HCT116 (cell line): ENCODE measurements around the gene CD22. TPM values are rescaled to one million over a fixed set of nuclear protein-coding genes. Genes with fewer than 3 reads are reported as not detected.

Source experiments
- ATAC-seq: fragments of 200-7000 bp; cut with Tn5 transposase; 2 replicates; pipeline ENCODE4 v1.9.1; 2020; ENCODE audit warnings: mild to moderate bottlenecking, moderate library complexity
- BruUV-seq: library from RNA; stranded (reverse); fragments of 400-500 nt; replicated peaks from 2 replicates; lab custom pipeline; 2021; lab: Mats Ljungman, UMichigan
- CTCF ChIA-PET: fragments of 300-600 bp; sonication (Branson Sonifier 250); formaldehyde crosslinking; loops from one replicate; lab custom pipeline; 2021; ENCODE audit warnings: antibody characterized with exemption; lab: Charles Lee
- POLR2A ChIA-PET: fragments of 300-600, 350-600 bp; sonication (Branson Sonifier 250); formaldehyde crosslinking; loops from one replicate; lab custom pipeline; 2021; ENCODE audit warnings: antibody characterized with exemption; lab: Charles Lee
- RAD21 ChIA-PET, 2 experiments: fragments of 300-600 bp; sonication (Branson Sonifier 250); formaldehyde crosslinking; loops; one replicate each; lab custom pipeline; 2023; ENCODE audit warnings: low total read pairs in 2 of 2; ENCODE audit not compliant: uncharacterized antibody in 2 of 2, unreplicated experiment in 2 of 2, low non-redundant PET in 1 of 2; lab: Charles Lee
- DNase-seq: peaks from one replicate; pipeline ENCODE4 v3.0.0-alpha.2; 2010; ENCODE audit warnings: low read depth, low spot score
- H2AFZ ChIP-seq: fragments of 200-600 bp; shearing (Covaris generic), sonication (generic); 2 replicates; pipeline ENCODE4 v1.6.1; 2017; ENCODE audit warnings: low read depth, mixed run types, mixed read lengths, antibody characterized with exemption, low read length; ENCODE audit not compliant: poor library complexity, severe bottlenecking
- H3K27ac ChIP-seq: 2 replicates; pipeline ENCODE4 v1.5.1; 2012; ENCODE audit warnings: low read depth, low read length
- H3K27me3 ChIP-seq: fragments of 200-600 bp; sonication (generic); 2 replicates; pipeline ENCODE4 v1.6.1; 2016; ENCODE audit warnings: mixed run types, low read length, mixed read lengths; ENCODE audit not compliant: insufficient read depth
- H3K36me3 ChIP-seq, 2 experiments: fragments of 200-500 bp in 1 of 2; fragments of 200-600 bp in 1 of 2; sonication (Bioruptor generic) in 1 of 2; sonication (generic) in 1 of 2; 2 replicates each; pipeline versions ENCODE4 v1.5.1 to v1.6.1; 2014 to 2016; ENCODE audit warnings: low read length in 2 of 2, inconsistent platforms in 1 of 2, mixed read lengths in 1 of 2, mixed run types in 1 of 2; ENCODE audit not compliant: insufficient read depth in 2 of 2, control insufficient read depth in 1 of 2
- H3K4me1 ChIP-seq, 2 experiments: fragments of 200-600 bp in 1 of 2; sonication (generic) in 1 of 2; 2 replicates each; pipeline versions ENCODE4 v1.5.1 to v1.6.1; 2012 to 2017; ENCODE audit warnings: low read length in 2 of 2, inconsistent platforms in 1 of 2, mild to moderate bottlenecking in 1 of 2, mixed read lengths in 1 of 2, mixed run types in 1 of 2, moderate library complexity in 1 of 2; ENCODE audit not compliant: insufficient read depth in 2 of 2, control insufficient read depth in 1 of 2
- H3K4me2 ChIP-seq: fragments of 200-600 bp; sonication (generic); 2 replicates; pipeline ENCODE4 v1.6.1; 2017; ENCODE audit warnings: mixed run types, low read length, mixed read lengths
- H3K4me3 ChIP-seq, 2 experiments: fragments of 200-600 bp in 1 of 2; sonication (generic) in 1 of 2; replicated peaks in 1 of 2; 2 replicates each; pipeline ENCODE4 v1.5.1; 2011 to 2016; ENCODE audit warnings: low read length in 2 of 2, control low read depth in 1 of 2, low read depth in 1 of 2, mild to moderate bottlenecking in 1 of 2, mixed read lengths in 1 of 2, mixed run types in 1 of 2
- H3K79me2 ChIP-seq: fragments of 200-600 bp; sonication (generic); 2 replicates; pipeline ENCODE4 v1.6.1; 2017; ENCODE audit warnings: mild to moderate bottlenecking, mixed run types, low read length, moderate library complexity, mixed read lengths; ENCODE audit not compliant: insufficient read depth
- H3K9ac ChIP-seq: fragments of 200-600 bp; sonication (generic); 2 replicates; pipeline ENCODE4 v1.6.1; 2016; ENCODE audit warnings: low read length, mixed read lengths
- H3K9me2 ChIP-seq: fragments of 200-600 bp; sonication (generic), shearing (Covaris generic); 2 replicates; pipeline ENCODE4 v1.6.1; 2017; ENCODE audit warnings: mixed run types, mild to moderate bottlenecking, moderate library complexity; ENCODE audit not compliant: insufficient read depth
- H3K9me3 ChIP-seq, 2 experiments: fragments of 200-500 bp in 1 of 2; fragments of 200-600 bp in 1 of 2; sonication (Bioruptor generic) in 1 of 2; sonication (generic) in 1 of 2; 2 replicates each; pipeline ENCODE4 v1.6.1; 2014 to 2017; ENCODE audit warnings: low read length in 2 of 2, mixed read lengths in 2 of 2, inconsistent platforms in 1 of 2, low read depth in 1 of 2, mild to moderate bottlenecking in 1 of 2, mixed run types in 1 of 2, moderate library complexity in 1 of 2; ENCODE audit not compliant: control insufficient read depth in 1 of 2, insufficient read depth in 1 of 2
- H4K20me1 ChIP-seq: fragments of 200-600 bp; sonication (generic), shearing (Covaris generic); 2 replicates; pipeline ENCODE4 v1.6.1; 2017; ENCODE audit warnings: mixed run types, mild to moderate bottlenecking, moderate library complexity; ENCODE audit not compliant: insufficient read depth
- CBX3 ChIP-seq: IDR thresholded peaks from 2 replicates; pipeline ENCODE4 v1.6.1; 2012; ENCODE audit warnings: low read depth
- EZH2 ChIP-seq: fragments of 200-600 bp; sonication (generic); IDR thresholded peaks from 2 replicates; pipeline ENCODE4 v1.6.1; 2017; ENCODE audit warnings: antibody characterized with exemption, mixed run types
- JUND ChIP-seq: IDR thresholded peaks from 2 replicates; pipeline ENCODE4 v1.6.1; 2012
- POLR2A ChIP-seq: IDR thresholded peaks from 2 replicates; pipeline ENCODE4 v1.7.0; 2011; ENCODE audit warnings: borderline replicate concordance; ENCODE audit not compliant: insufficient read depth, insufficient read length; ENCODE audit errors: extremely low read depth
- RAD21 ChIP-seq: IDR thresholded peaks from 2 replicates; pipeline ENCODE4 v1.6.1; 2012; ENCODE audit warnings: low read depth, mild to moderate bottlenecking
- SIN3A ChIP-seq: IDR thresholded peaks from 2 replicates; pipeline ENCODE4 v1.6.1; 2012; ENCODE audit warnings: low read depth
- TCF7L2 ChIP-seq: IDR thresholded peaks from 2 replicates; pipeline ENCODE4 v1.7.0; 2011; ENCODE audit warnings: borderline replicate concordance, inconsistent platforms; ENCODE audit not compliant: insufficient read depth, insufficient read length; ENCODE audit errors: extremely low read depth
- ZFX ChIP-seq: fragments of 450-650 bp; IDR thresholded peaks from 2 replicates; pipeline ENCODE4 v1.6.1; 2017
- intact Hi-C: fragments of 100-400 bp; cut with micrococcal nuclease; formaldehyde crosslinking; loops from 2 replicates; pipeline ENCODE4 v1.10.0; 2022
- total RNA-seq: library from RNA; stranded (reverse); gene quantifications from one replicate; pipeline ENCODE4 v1.2.1, GENCODE V29; 2021; ENCODE audit not compliant: unreplicated experiment
- TF ChIP-seq, protein P1 (sequence below), 3 experiments: fragments of 200-600 bp in 1 of 3; sonication (generic) in 1 of 3; IDR thresholded peaks in 2 of 3; conservative IDR thresholded peaks in 1 of 3; 2 replicates each; pipeline ENCODE4 v1.5.1; 2012 to 2017; ENCODE audit warnings: low read depth in 2 of 3, low read length in 2 of 3, antibody characterized with exemption in 1 of 3, borderline replicate concordance in 1 of 3, control low read depth in 1 of 3, mild to moderate bottlenecking in 1 of 3, mixed read lengths in 1 of 3, mixed run types in 1 of 3, moderate library complexity in 1 of 3; ENCODE audit not compliant: insufficient read depth in 1 of 3
- TF ChIP-seq, protein P2 (sequence below): IDR thresholded peaks from 2 replicates; pipeline ENCODE4 v1.6.1; 2012
- TF ChIP-seq, protein P3 (sequence below): IDR thresholded peaks from 2 replicates; pipeline ENCODE4 v1.6.1; 2012

The CD22 gene
- total RNA-seq, 1 experiment from 2014 or later, result 7.0 TPM

DNA sequence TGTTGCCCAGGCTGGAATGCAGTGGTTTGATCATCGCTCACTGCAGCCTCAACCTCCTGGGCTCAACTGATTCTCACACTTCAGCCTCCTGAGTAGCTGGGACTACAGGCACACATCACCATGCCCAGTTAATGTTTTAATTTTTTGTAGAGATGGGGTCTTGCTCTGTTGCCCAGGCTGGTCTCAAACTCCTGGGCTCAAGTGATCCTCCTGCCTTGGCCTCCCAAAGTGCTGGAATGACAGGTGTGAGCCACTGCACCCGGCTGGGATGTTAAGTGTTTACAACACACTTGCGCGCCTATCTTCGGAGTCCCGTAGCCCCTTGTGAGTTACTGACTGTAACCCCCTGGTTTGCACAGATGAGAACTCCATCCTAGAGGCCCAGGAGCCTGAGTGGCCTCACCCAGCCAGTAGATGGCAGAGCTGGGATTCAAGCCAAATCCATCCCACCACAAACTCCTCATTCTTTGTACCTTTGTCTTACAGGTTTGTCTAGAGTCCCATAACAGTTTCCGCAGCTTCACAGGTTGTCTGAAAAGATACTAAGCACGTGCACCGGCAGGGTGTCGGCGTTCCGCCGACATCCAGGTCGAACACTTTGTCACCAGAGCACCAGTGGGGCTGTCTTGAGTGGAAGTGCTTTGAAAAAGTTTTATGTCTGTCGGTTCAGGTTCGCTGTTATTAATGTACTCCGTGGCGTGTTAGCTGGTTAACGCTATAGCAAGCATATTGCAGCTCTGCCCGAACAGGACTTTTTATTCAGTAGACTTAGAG, 22.3 kb upstream of the CD22 start:
- Histone ChIP-seq H2AFZ (no peak overlapping the region), H4K20me1 (no peaks in the 10 kb centered on the region), H3K36me3 (no peaks in the 10 kb centered on the region), H3K9me3 (no peaks in the 10 kb centered on the region), H3K4me3 (no peak overlapping the region), H3K27ac (no peak overlapping the region), H3K9me2 (no peaks in the 10 kb centered on the region), H3K79me2 (no peaks in the 10 kb centered on the region), H3K9ac (no peak overlapping the region), H3K4me1 (peaks cover 0 to 20% of the 10 kb centered on the region in 2 experiments; a peak in 1 of 4 replicates), H3K4me2 (no peak overlapping the region), H3K27me3 (no peaks in the 10 kb centered on the region)
- intact Hi-C loops, result no loop called here
- ChIA-PET CTCF (interaction anchor here (1.6 kb wide), 1 partner anchor 9 kb away, joined by 4 read pairs; no protein-coding TSS in a partner anchor), RAD21 (no interaction called here), POLR2A (interaction anchor here (0.8 kb wide), 1 partner anchor 12 kb away, joined by 3 read pairs; no protein-coding TSS in a partner anchor)
- TF ChIP-seq, protein P1, sequence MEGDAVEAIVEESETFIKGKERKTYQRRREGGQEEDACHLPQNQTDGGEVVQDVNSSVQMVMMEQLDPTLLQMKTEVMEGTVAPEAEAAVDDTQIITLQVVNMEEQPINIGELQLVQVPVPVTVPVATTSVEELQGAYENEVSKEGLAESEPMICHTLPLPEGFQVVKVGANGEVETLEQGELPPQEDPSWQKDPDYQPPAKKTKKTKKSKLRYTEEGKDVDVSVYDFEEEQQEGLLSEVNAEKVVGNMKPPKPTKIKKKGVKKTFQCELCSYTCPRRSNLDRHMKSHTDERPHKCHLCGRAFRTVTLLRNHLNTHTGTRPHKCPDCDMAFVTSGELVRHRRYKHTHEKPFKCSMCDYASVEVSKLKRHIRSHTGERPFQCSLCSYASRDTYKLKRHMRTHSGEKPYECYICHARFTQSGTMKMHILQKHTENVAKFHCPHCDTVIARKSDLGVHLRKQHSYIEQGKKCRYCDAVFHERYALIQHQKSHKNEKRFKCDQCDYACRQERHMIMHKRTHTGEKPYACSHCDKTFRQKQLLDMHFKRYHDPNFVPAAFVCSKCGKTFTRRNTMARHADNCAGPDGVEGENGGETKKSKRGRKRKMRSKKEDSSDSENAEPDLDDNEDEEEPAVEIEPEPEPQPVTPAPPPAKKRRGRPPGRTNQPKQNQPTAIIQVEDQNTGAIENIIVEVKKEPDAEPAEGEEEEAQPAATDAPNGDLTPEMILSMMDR (IDR thresholded peaks at IDR 0.05 in 2 of 3, conservative IDR thresholded peaks at IDR 0.05 in 1 of 3; ENCODE audit: borderline replicate concordance in 1 of 3, insufficient read depth in 1 of 3, low read depth in 2 of 3, low read length in 2 of 3), result peak; percentile 21 to 71 (median 49); a peak in 4 of 6 replicates
- TF ChIP-seq POLR2A, result no peak
- BruUV-seq, result no TSS peak
- DNase-seq (no peak), ATAC-seq (peak; percentile 80)

DNA sequence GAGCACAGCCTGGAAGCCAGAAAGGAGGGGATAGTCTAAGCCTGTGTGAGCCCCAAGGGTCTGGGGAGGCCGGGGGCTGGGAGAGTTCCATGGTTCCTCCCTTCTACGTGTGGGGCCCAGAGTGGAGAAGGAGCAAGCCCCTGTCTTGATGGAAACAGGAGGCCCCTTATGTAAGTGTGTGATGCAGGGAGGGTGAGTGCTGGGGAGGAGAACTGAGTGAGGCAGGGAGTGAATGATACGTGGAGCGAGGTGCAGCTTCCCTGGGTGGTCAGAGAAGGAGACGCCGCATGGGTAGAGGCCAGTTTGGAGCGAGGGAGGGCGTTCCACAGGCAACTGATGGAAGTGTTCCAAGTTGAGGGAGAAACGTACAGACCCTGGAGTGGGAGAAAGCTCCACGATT, 21.1 kb upstream of the CD22 start:
- no peak for DNase-seq
- Histone ChIP-seq H3K4me2 (no peak overlapping the region), H3K27ac (no peak overlapping the region), H3K27me3 (no peaks in the 10 kb centered on the region), H3K79me2 (no peaks in the 10 kb centered on the region), H2AFZ (no peak overlapping the region), H3K9me3 (no peaks in the 10 kb centered on the region), H3K9ac (no peak overlapping the region), H3K36me3 (no peaks in the 10 kb centered on the region), H4K20me1 (no peaks in the 10 kb centered on the region), H3K9me2 (no peaks in the 10 kb centered on the region), H3K4me3 (no peak overlapping the region), H3K4me1 (peaks cover 0 to 20% of the 10 kb centered on the region in 2 experiments; a peak in 1 of 4 replicates)
- no peak for ATAC-seq
- BruUV-seq, result no TSS peak
- ChIA-PET CTCF (no interaction called here), RAD21 (no interaction called here), POLR2A (no interaction called here)
- intact Hi-C loops, result no loop called here
- TF ChIP-seq, protein P2, sequence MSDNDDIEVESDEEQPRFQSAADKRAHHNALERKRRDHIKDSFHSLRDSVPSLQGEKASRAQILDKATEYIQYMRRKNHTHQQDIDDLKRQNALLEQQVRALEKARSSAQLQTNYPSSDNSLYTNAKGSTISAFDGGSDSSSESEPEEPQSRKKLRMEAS, result no peak
- no peak for TF ChIP-seq CBX3
- TF ChIP-seq SIN3A, result no peak
- TF ChIP-seq, protein P3, sequence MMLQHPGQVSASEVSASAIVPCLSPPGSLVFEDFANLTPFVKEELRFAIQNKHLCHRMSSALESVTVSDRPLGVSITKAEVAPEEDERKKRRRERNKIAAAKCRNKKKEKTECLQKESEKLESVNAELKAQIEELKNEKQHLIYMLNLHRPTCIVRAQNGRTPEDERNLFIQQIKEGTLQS, result no peak
- no peak for TF ChIP-seq EZH2
- no peak for TF ChIP-seq ZFX
- no peak for TF ChIP-seq POLR2A
- no peak for TF ChIP-seq TCF7L2
- no peak for TF ChIP-seq RAD21
- TF ChIP-seq JUND, result no peak
